RPMI8226 (cell line): Measurements from ENCODE around the gene YAP1.
"Not testable (repeated sequence)": the region's sequence is repeated elsewhere in the genome, so short reads cannot be mapped to it uniquely, and the experiment has no call there.

Experiments
- DNase-seq: peaks from one replicate; pipeline ENCODE4 v3.0.0-alpha.2; 2015

YAP1 gene

GRCh38 chr11:102166175-102167064 lies 56.2 kb downstream of the YAP1 start:
- no peak for DNase-seq

GRCh38 chr11:102168481-102168880 lies 58.2 kb downstream of the YAP1 start:
- no peak for DNase-seq

- DNase-seq = no peak
Measured at GRCh38 chr11:102171101-102171500, 60.9 kb downstream of the YAP1 start.

- no peak for DNase-seq
Measured at GRCh38 chr11:102172127-102172848, 62.0 kb downstream of the YAP1 start.

GRCh38 chr11:102177126-102177525 lies 66.9 kb downstream of the YAP1 start:
- DNase-seq = no peak

- no peak for DNase-seq
Measured at GRCh38 chr11:102177974-102178631, 67.9 kb downstream of the YAP1 start.

- no peak for DNase-seq
Measured at GRCh38 chr11:102179371-102179770, 69.1 kb downstream of the YAP1 start.

GRCh38 chr11:102184269-102184987 lies 74.2 kb downstream of the YAP1 start:
- no peak for DNase-seq

- no peak for DNase-seq
Measured at GRCh38 chr11:102186551-102187191, 76.4 kb downstream of the YAP1 start.

GRCh38 chr11:102187416-102188151 lies 77.3 kb downstream of the YAP1 start:
- DNase-seq = no peak

GRCh38 chr11:102188488-102188887 lies 78.2 kb downstream of the YAP1 start:
- no peak for DNase-seq

GRCh38 chr11:102191832-102192231 lies 81.6 kb downstream of the YAP1 start:
- DNase-seq = no peak

GRCh38 chr11:102192349-102193066 lies 82.3 kb downstream of the YAP1 start:
- DNase-seq = no peak

- DNase-seq = no peak
Measured at GRCh38 chr11:102194257-102194656, 84.0 kb downstream of the YAP1 start.

GRCh38 chr11:102194990-102195389 lies 84.7 kb downstream of the YAP1 start:
- no peak for DNase-seq

- no peak for DNase-seq
Measured at GRCh38 chr11:102196351-102196750, 86.1 kb downstream of the YAP1 start.

- no peak for DNase-seq
Measured at GRCh38 chr11:102196816-102197215, 86.6 kb downstream of the YAP1 start.

- no peak for DNase-seq
Measured at GRCh38 chr11:102197670-102198139, 87.5 kb downstream of the YAP1 start.

- DNase-seq = no peak
Measured at GRCh38 chr11:102199673-102200072, 89.4 kb downstream of the YAP1 start.

- not testable (repeated sequence) for DNase-seq
Measured at GRCh38 chr11:102200325-102200724, 90.1 kb downstream of the YAP1 start.

GRCh38 chr11:102201776-102202175 lies 91.5 kb downstream of the YAP1 start:
- no peak for DNase-seq
